Endothelial cell of umbilical vein (primary cell): ENCODE data around the gene THY1. TPM values are rescaled to one million over a fixed set of nuclear protein-coding genes. Genes with fewer than 3 reads are reported as not detected.

Experiments
- BruUV-seq: library from RNA; stranded (reverse); fragments of 400-500 nt; replicated peaks from 2 replicates; lab custom pipeline; 2021; lab: Mats Ljungman, UMichigan
- CTCF ChIA-PET: fragments of 300-600, 350-600 bp; sonication (Branson Sonifier 250); formaldehyde crosslinking; loops from one replicate; lab custom pipeline; 2021; ENCODE audit warnings: antibody characterized with exemption, inconsistent platforms; lab: Charles Lee
- POLR2A ChIA-PET: fragments of 300-600, 350-600 bp; sonication (Branson Sonifier 250); formaldehyde crosslinking; loops from one replicate; lab custom pipeline; 2021; ENCODE audit warnings: antibody characterized with exemption, inconsistent platforms; lab: Charles Lee
- DNase-seq: peaks from one replicate; pipeline ENCODE4 v3.0.0-alpha.2; 2011; ENCODE audit warnings: low read depth, low spot score
- FAIRE-seq: peaks from 2 replicates; lab custom pipeline; 2011; peaks lifted over from hg19 to GRCh38; lab: Jason Lieb, UNC
- H2AFZ ChIP-seq: 2 replicates; pipeline ENCODE4 v1.6.0; 2012; ENCODE audit warnings: low read depth, low read length, control low read depth, inconsistent platforms
- H3K27ac ChIP-seq: 2 replicates; pipeline ENCODE4 v1.5.1; 2011; ENCODE audit warnings: low read depth, mild to moderate bottlenecking, control low read depth, low read length, moderate library complexity; ENCODE audit not compliant: insufficient read depth
- H3K27me3 ChIP-seq, 2 experiments: 2 replicates each; pipeline versions ENCODE4 v1.6.0 to v1.6.1; 2011; ENCODE audit warnings: low read length in 2 of 2, mixed read lengths in 1 of 2; ENCODE audit not compliant: control insufficient read depth in 2 of 2, insufficient read depth in 2 of 2
- H3K36me3 ChIP-seq, 2 experiments: 2 replicates in 1 of 2; 3 replicates in 1 of 2; pipeline ENCODE4 v1.5.1; 2011; ENCODE audit warnings: low read length in 2 of 2, mild to moderate bottlenecking in 1 of 2, moderate library complexity in 1 of 2; ENCODE audit not compliant: control insufficient read depth in 2 of 2, insufficient read depth in 2 of 2; ENCODE audit errors: extremely low read depth in 1 of 2
- H3K4me1 ChIP-seq: 3 replicates; pipeline ENCODE4 v1.5.1; 2011; ENCODE audit warnings: mild to moderate bottlenecking, low read length; ENCODE audit not compliant: control insufficient read depth, insufficient read depth; ENCODE audit errors: extremely low read depth
- H3K4me2 ChIP-seq: 2 replicates; pipeline ENCODE4 v1.6.1; 2011; ENCODE audit warnings: low read length, control low read depth, mixed read lengths; ENCODE audit not compliant: insufficient read depth
- H3K4me3 ChIP-seq, 3 experiments: fragments of 200-600 bp in 1 of 3; sonication (generic), shearing (Covaris generic) in 1 of 3; replicated peaks in 1 of 3; 2 replicates each; pipeline ENCODE4 v1.5.1; 2011 to 2016; ENCODE audit warnings: control low read depth in 3 of 3, low read length in 3 of 3, mild to moderate bottlenecking in 2 of 3, inconsistent platforms in 1 of 3, low read depth in 1 of 3, moderate library complexity in 1 of 3; ENCODE audit not compliant: insufficient read depth in 1 of 3
- H3K79me2 ChIP-seq: 2 replicates; pipeline ENCODE4 v1.6.0; 2012; ENCODE audit warnings: low read length, inconsistent platforms; ENCODE audit not compliant: control insufficient read depth, insufficient read depth
- H3K9ac ChIP-seq: replicated peaks from 2 replicates; pipeline ENCODE3; 2011; ENCODE audit warnings: low read length, control low read depth; ENCODE audit not compliant: insufficient read depth; ENCODE audit errors: extremely low read depth
- H3K9me1 ChIP-seq: replicated peaks from 3 replicates; pipeline ENCODE4 v1.6.0; 2011; ENCODE audit warnings: mild to moderate bottlenecking, low read length; ENCODE audit not compliant: control insufficient read depth, insufficient read depth; ENCODE audit errors: extremely low read depth
- H3K9me3 ChIP-seq: replicated peaks from 2 replicates; pipeline ENCODE4 v1.5.1; 2012; ENCODE audit warnings: low read length, inconsistent platforms; ENCODE audit not compliant: control insufficient read depth, insufficient read depth
- H4K20me1 ChIP-seq: replicated peaks from 2 replicates; pipeline ENCODE3; 2011; ENCODE audit warnings: mild to moderate bottlenecking, low read length; ENCODE audit not compliant: control insufficient read depth, insufficient read depth; ENCODE audit errors: extremely low read depth
- EZH2 ChIP-seq: IDR thresholded peaks from 2 replicates; pipeline ENCODE4 v1.6.1; 2012; ENCODE audit warnings: borderline replicate concordance, low read depth, mild to moderate bottlenecking, moderate library complexity, low read length, inconsistent platforms; ENCODE audit not compliant: severe bottlenecking
- FOS ChIP-seq: IDR thresholded peaks from 2 replicates; pipeline ENCODE4 v1.6.1; 2011; ENCODE audit warnings: mild to moderate bottlenecking, low read length, moderate library complexity, borderline replicate concordance; ENCODE audit not compliant: insufficient read depth
- GATA2 ChIP-seq: IDR thresholded peaks from 2 replicates; pipeline ENCODE4 v1.7.0; 2011; ENCODE audit warnings: low read depth, mild to moderate bottlenecking, moderate library complexity, mixed read lengths, low read length; ENCODE audit not compliant: insufficient read length, insufficient read depth
- JUN ChIP-seq: IDR thresholded peaks from 2 replicates; pipeline ENCODE4 v1.6.1; 2011; ENCODE audit warnings: borderline replicate concordance, low read depth; ENCODE audit not compliant: insufficient read length, insufficient read depth
- MAX ChIP-seq: IDR thresholded peaks from 2 replicates; pipeline ENCODE4 v1.6.1; 2011; ENCODE audit not compliant: insufficient read depth, insufficient read length
- MYC ChIP-seq: IDR thresholded peaks from one replicate; pipeline ENCODE4 v1.6.1; 2011; ENCODE audit warnings: mild to moderate bottlenecking, low read depth, low read length
- POLR2A ChIP-seq: IDR thresholded peaks from 2 replicates; pipeline ENCODE4 v1.6.1; 2012; ENCODE audit warnings: low read depth, mild to moderate bottlenecking, control low read depth, low read length
- POLR2AphosphoS5 ChIP-seq: IDR thresholded peaks from 2 replicates; pipeline ENCODE4 v1.6.1; 2012; ENCODE audit warnings: low read depth, mild to moderate bottlenecking, control low read depth, low read length, moderate library complexity; ENCODE audit not compliant: insufficient read depth
- dilution Hi-C: fragments of 300-500 bp; cut with MboI; formaldehyde crosslinking; loops from one replicate; pipeline ENCODE4 v1.15.0; 2019; ENCODE audit warnings: low sequenced_read_pairs; ENCODE audit not compliant: extremely low pct_ligation_motif_present
- intact Hi-C: fragments of 100-400 bp; cut with micrococcal nuclease; formaldehyde crosslinking; loops from one replicate; pipeline ENCODE4 v1.10.0; 2022
- polyA plus RNA-seq, 4 experiments: library from polyadenylated mRNA; depleted of rRNA in 3 of 4; stranded (reverse) in 3 of 4; unstranded in 1 of 4; fragments of >200 nt; gene quantifications; 2 replicates each; pipeline versions ENCODE4 v1.2.1 to v1.2.3, GENCODE V29; 2011 to 2012; ENCODE audit warnings: missing spikeins in 1 of 4
- total RNA-seq: library from RNA; stranded (reverse); gene quantifications from 2 replicates; pipeline ENCODE4 v1.2.3, GENCODE V29; 2021
- TF ChIP-seq, protein P1 (sequence below), 2 donors: IDR thresholded peaks; 1 replicate in 1 of 2; 2 replicates in 1 of 2; pipeline ENCODE4 v1.5.1; 2011; ENCODE audit warnings: low read length in 2 of 2, mild to moderate bottlenecking in 2 of 2, moderate library complexity in 2 of 2, control low read depth in 1 of 2, inconsistent platforms in 1 of 2, low read depth in 1 of 2; ENCODE audit not compliant: insufficient read depth in 1 of 2; ENCODE audit errors: extremely low read depth in 1 of 2

Gene THY1
- total and polyA plus RNA-seq, 2 donors (not counting 3 experiments of a cell fraction or from before 2014, with no cell fraction given), result 0.75 to 1.4 TPM

DNA sequence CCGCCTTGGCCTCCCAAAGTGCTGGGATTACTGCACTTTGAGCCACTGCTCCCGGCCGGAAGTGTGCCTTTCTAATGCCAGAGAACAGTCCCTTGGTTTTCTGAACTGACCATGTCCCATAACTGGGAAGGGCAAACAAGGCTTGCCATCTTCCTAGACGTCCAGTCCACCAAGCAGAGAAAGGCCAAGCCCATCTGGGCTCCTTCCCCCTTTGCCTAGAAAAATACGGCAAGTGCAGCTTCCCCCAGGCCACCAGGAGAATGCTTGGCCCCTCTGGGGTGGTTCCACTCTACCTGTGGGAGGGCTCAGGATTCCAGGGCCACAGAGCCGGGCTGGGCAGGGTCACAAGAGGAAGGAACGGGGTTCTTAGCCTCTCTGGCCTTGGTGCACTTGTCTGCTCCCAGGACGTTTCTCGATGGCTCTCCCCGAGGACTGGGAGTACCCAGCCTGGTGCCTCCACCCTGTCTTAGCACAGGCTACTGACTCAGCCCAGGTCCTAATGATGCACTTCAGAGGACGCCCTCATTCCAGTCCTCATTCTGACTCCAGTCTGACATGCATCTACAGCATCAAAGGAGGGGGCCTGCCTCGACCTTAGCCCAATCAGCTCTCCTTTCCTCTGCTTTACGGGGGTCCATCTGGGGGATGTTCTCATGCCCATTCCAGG is 42.7 kb downstream of the THY1 start:
- Histone ChIP-seq H3K79me2 (no peaks in the 10 kb centered on the region), H3K9ac (no peak overlapping the region), H3K4me1 (peaks cover 10% of the 10 kb centered on the region), H3K9me3 (no peaks in the 10 kb centered on the region), H3K9me1 (no peaks in the 10 kb centered on the region), H3K36me3 (no peaks in the 10 kb centered on the region), H3K4me2 (no peak overlapping the region), H3K27me3 (peaks cover 7 to 14% of the 10 kb centered on the region in 2 experiments), H2AFZ (no peak overlapping the region), H3K27ac (no peak overlapping the region), H3K4me3 (no peak overlapping the region), H4K20me1 (no peaks in the 10 kb centered on the region)
- dilution Hi-C loops, result no loop called here
- intact Hi-C loops, result loop anchor here (2.0 kb wide), 1 partner anchor 59 kb away; no protein-coding TSS in a partner anchor
- POLR2A ChIA-PET, result no interaction called here
- FAIRE-seq (no peak), DNase-seq (no peak)
- CTCF ChIA-PET, result interaction anchor here (1.0 to 4.6 kb wide), 8 partner anchors 9 to 41 kb away, joined by 3 to 44 read pairs (median 8); partner anchors contain the start of gene C1QTNF5
- no TSS peak for BruUV-seq
- TF ChIP-seq GATA2, result no peak
- no peak for TF ChIP-seq POLR2A
- TF ChIP-seq MAX, result no peak
- TF ChIP-seq FOS, result no peak
- TF ChIP-seq JUN, result no peak
- TF ChIP-seq POLR2AphosphoS5, result no peak
- TF ChIP-seq MYC, result no peak
- TF ChIP-seq, protein P1, sequence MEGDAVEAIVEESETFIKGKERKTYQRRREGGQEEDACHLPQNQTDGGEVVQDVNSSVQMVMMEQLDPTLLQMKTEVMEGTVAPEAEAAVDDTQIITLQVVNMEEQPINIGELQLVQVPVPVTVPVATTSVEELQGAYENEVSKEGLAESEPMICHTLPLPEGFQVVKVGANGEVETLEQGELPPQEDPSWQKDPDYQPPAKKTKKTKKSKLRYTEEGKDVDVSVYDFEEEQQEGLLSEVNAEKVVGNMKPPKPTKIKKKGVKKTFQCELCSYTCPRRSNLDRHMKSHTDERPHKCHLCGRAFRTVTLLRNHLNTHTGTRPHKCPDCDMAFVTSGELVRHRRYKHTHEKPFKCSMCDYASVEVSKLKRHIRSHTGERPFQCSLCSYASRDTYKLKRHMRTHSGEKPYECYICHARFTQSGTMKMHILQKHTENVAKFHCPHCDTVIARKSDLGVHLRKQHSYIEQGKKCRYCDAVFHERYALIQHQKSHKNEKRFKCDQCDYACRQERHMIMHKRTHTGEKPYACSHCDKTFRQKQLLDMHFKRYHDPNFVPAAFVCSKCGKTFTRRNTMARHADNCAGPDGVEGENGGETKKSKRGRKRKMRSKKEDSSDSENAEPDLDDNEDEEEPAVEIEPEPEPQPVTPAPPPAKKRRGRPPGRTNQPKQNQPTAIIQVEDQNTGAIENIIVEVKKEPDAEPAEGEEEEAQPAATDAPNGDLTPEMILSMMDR (IDR thresholded peaks at IDR 0.05; ENCODE audit: extremely low read depth in 1 of 2, insufficient read depth in 1 of 2, low read depth in 1 of 2, low read length in 2 of 2), result no peak
- TF ChIP-seq EZH2, result no peak
